Fibroblast of skin of left biceps (primary cell): ENCODE results near the gene FSD2.

Experiments used
- DNase-seq, 2 experiments: peaks; one replicate each; pipeline ENCODE4 v3.0.0-alpha.2; 2013; ENCODE audit warnings: low read depth in 2 of 2

FSD2 gene

GRCh38 chr15:82805994-82806406 lies at the start of gene FSD2:
Gene FSD2 (minus strand): TSS chr15:82806069. CDS start chr15:82787390, 18,679 bp downstream.
- DNase-seq, result no peak

- DNase-seq, result no peak
Measured at GRCh38 chr15:82854554-82854953, 48.7 kb upstream of the FSD2 start.

- DNase-seq, result no peak
Measured at GRCh38 chr15:82852941-82853561, 47.2 kb upstream of the FSD2 start.

GRCh38 chr15:82851981-82852511 lies 46.2 kb upstream of the FSD2 start:
- peak in 1 of 2 experiments; percentile 25 for DNase-seq

- DNase-seq, result no peak
Measured at GRCh38 chr15:82851306-82851850, 45.5 kb upstream of the FSD2 start.

- DNase-seq, result no peak
Measured at GRCh38 chr15:82850731-82851130, 44.9 kb upstream of the FSD2 start.

GRCh38 chr15:82849556-82850512 lies 44.0 kb upstream of the FSD2 start:
- DNase-seq, result peak; percentile 37 to 44

- no peak for DNase-seq
Measured at GRCh38 chr15:82848241-82848993, 42.5 kb upstream of the FSD2 start.

- no peak for DNase-seq
Measured at GRCh38 chr15:82847703-82848102, 41.8 kb upstream of the FSD2 start.

GRCh38 chr15:82846621-82847020 lies 40.8 kb upstream of the FSD2 start:
- no peak for DNase-seq

- no peak for DNase-seq
Measured at GRCh38 chr15:82845686-82846085, 39.8 kb upstream of the FSD2 start.

- DNase-seq, result no peak
Measured at GRCh38 chr15:82843566-82843965, 37.7 kb upstream of the FSD2 start.

- no peak for DNase-seq
Measured at GRCh38 chr15:82840166-82840565, 34.3 kb upstream of the FSD2 start.

GRCh38 chr15:82839136-82839535 lies 33.3 kb upstream of the FSD2 start:
- DNase-seq, result no peak

- no peak for DNase-seq
Measured at GRCh38 chr15:82838096-82838735, 32.3 kb upstream of the FSD2 start.

- DNase-seq, result no peak
Measured at GRCh38 chr15:82835391-82835917, 29.6 kb upstream of the FSD2 start.

GRCh38 chr15:82833362-82833682 lies 27.5 kb upstream of the FSD2 start:
- no peak for DNase-seq

GRCh38 chr15:82832601-82833361 lies 26.9 kb upstream of the FSD2 start:
- peak; percentile 66 to 67 for DNase-seq

GRCh38 chr15:82831894-82832600 lies 26.2 kb upstream of the FSD2 start:
- no peak for DNase-seq
